ENCODE results near the gene MTRF1.

- TF ChIP-seq GATA2 (IDR thresholded peaks at IDR 0.05; ENCODE audit: low read depth, low read length) = no peak
- TF ChIP-seq GATA3 (IDR thresholded peaks at IDR 0.05; ENCODE audit: low read depth, low read length) = no peak
Observed at GRCh38 chr13:41291246-41291645, 27.9 kb upstream of the MTRF1 start.
